HL-60 (cell line): Measurements from ENCODE around the gene KCNG4.

Source experiments
- DNase-seq, 2 experiments: peaks; one replicate each; pipeline ENCODE4 v3.0.0-alpha.2; 2010 to 2020; ENCODE audit warnings: low read depth in 1 of 2, low spot score in 1 of 2
- H3K27ac ChIP-seq: fragments of 250-450 bp; sonication (Bioruptor Pico); replicated peaks from 2 replicates; pipeline ENCODE4 v1.5.1; 2020; ENCODE audit warnings: mild to moderate bottlenecking, moderate library complexity
- H3K27me3 ChIP-seq: fragments of 250-450 bp; sonication (Bioruptor Pico); 2 replicates; pipeline ENCODE4 v1.5.1; 2021; ENCODE audit warnings: mild to moderate bottlenecking, moderate library complexity; ENCODE audit not compliant: insufficient read depth, poor library complexity, severe bottlenecking
- H3K4me3 ChIP-seq: replicated peaks from 2 replicates; pipeline ENCODE4 v1.5.1; 2011; ENCODE audit warnings: mild to moderate bottlenecking, control low read depth, low read length; ENCODE audit not compliant: insufficient read depth
- GABPA ChIP-seq: IDR thresholded peaks from 2 replicates; pipeline ENCODE4 v1.6.1; 2012; ENCODE audit warnings: low read depth
- POLR2AphosphoS5 ChIP-seq: IDR thresholded peaks from 2 replicates; pipeline ENCODE4 v1.6.1; 2012; ENCODE audit warnings: low read depth
- SPI1 ChIP-seq: IDR thresholded peaks from 2 replicates; pipeline ENCODE4 v1.6.1; 2012; ENCODE audit warnings: low read depth, mild to moderate bottlenecking, borderline replicate concordance
- TF ChIP-seq, protein P1 (sequence below): IDR thresholded peaks from 2 replicates; pipeline ENCODE4 v1.6.1; 2012; ENCODE audit warnings: low read depth; ENCODE audit not compliant: insufficient replicate concordance
- TF ChIP-seq, protein P2 (sequence below): IDR thresholded peaks from one replicate; pipeline ENCODE4 v1.5.1; 2011; ENCODE audit warnings: low read length, control low read depth, inconsistent platforms; ENCODE audit not compliant: insufficient read depth

The KCNG4 gene

DNA sequence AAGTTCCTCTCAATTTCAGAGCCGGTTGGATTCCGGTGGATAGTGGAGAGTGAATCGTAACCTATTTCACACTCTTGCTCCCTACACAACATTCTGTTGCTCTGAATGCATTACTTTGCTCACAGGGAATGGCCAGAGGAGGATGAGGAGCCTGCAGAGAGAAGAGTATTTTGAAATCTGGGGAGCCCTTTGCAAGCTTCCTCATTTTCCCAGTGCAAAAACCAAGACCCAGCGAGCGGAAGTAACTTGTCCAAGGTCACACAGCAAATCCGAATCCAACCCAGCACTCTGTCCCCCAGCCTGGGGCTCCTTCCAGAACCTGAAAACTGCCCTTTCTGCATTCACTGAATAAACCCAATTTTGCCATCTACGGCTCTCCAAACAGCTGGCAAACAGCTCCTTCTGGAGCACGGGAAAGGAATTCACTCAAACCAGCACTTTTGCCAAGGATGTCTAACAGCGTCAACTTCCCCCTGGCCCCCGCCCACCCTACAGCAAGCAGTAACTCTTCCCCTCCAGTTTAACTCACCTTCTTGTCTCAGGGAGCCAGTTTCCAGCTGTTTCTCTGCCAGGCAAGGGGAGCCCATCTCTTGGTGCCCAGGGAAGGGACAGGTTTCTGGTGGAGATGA, 557 bp downstream of the KCNG4 start:
- no peaks in the 10 kb centered on the region for H3K27me3 ChIP-seq
- H3K27ac ChIP-seq: no peak overlapping the region
- TF ChIP-seq SPI1: peak; percentile 26; the same call in 1 of the 2 replicates
- TF ChIP-seq, protein P1, sequence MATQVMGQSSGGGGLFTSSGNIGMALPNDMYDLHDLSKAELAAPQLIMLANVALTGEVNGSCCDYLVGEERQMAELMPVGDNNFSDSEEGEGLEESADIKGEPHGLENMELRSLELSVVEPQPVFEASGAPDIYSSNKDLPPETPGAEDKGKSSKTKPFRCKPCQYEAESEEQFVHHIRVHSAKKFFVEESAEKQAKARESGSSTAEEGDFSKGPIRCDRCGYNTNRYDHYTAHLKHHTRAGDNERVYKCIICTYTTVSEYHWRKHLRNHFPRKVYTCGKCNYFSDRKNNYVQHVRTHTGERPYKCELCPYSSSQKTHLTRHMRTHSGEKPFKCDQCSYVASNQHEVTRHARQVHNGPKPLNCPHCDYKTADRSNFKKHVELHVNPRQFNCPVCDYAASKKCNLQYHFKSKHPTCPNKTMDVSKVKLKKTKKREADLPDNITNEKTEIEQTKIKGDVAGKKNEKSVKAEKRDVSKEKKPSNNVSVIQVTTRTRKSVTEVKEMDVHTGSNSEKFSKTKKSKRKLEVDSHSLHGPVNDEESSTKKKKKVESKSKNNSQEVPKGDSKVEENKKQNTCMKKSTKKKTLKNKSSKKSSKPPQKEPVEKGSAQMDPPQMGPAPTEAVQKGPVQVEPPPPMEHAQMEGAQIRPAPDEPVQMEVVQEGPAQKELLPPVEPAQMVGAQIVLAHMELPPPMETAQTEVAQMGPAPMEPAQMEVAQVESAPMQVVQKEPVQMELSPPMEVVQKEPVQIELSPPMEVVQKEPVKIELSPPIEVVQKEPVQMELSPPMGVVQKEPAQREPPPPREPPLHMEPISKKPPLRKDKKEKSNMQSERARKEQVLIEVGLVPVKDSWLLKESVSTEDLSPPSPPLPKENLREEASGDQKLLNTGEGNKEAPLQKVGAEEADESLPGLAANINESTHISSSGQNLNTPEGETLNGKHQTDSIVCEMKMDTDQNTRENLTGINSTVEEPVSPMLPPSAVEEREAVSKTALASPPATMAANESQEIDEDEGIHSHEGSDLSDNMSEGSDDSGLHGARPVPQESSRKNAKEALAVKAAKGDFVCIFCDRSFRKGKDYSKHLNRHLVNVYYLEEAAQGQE: no peak
- no peak overlapping the region for H3K4me3 ChIP-seq
- DNase-seq: peak in 1 of 2 experiments; percentile 63

DNA sequence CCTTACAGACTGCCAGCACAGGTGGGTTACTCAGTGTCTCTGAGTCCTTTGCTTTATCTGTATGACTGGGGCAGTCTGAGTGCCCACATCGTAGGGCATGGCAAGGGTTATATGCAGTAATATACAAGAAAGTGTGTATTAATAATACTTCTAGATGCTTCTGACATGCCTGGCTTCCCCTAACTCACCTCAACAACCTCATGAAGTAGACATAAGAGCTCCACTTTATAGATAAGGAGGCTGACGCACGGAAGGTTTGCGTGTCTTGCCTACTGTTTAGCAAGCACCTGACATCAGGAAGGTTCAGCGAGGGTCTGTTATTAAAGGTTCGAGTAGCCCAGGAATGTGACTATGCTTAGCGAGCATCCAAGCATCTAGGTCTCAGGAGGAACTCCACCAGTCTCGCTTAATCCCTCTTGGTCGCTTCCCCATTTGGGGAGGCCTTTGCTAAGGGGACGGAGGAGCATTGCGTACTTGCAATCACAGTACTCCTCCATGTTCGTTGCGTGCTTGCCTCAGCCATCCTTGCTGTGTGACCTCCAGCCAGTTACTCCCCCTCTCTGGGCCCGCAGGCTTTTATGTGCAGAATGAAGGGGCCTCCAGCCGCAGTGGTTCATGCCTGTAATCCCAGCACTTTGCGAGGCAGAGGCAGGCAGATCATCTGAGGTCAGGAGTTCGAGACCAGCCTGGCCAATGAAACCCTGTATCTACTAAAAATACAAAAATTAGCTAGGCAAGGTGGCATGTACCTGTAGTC, 1.6 kb downstream of the KCNG4 start:
- no peak for DNase-seq
- H3K4me3 ChIP-seq: no peak overlapping the region
- H3K27ac ChIP-seq: no peak overlapping the region
- no peaks in the 10 kb centered on the region for H3K27me3 ChIP-seq
- TF ChIP-seq GABPA (no peak), POLR2AphosphoS5 (no peak), SPI1 (no peak)
- TF ChIP-seq, protein P1: no peak
- TF ChIP-seq, protein P2, sequence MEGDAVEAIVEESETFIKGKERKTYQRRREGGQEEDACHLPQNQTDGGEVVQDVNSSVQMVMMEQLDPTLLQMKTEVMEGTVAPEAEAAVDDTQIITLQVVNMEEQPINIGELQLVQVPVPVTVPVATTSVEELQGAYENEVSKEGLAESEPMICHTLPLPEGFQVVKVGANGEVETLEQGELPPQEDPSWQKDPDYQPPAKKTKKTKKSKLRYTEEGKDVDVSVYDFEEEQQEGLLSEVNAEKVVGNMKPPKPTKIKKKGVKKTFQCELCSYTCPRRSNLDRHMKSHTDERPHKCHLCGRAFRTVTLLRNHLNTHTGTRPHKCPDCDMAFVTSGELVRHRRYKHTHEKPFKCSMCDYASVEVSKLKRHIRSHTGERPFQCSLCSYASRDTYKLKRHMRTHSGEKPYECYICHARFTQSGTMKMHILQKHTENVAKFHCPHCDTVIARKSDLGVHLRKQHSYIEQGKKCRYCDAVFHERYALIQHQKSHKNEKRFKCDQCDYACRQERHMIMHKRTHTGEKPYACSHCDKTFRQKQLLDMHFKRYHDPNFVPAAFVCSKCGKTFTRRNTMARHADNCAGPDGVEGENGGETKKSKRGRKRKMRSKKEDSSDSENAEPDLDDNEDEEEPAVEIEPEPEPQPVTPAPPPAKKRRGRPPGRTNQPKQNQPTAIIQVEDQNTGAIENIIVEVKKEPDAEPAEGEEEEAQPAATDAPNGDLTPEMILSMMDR: no peak

DNA sequence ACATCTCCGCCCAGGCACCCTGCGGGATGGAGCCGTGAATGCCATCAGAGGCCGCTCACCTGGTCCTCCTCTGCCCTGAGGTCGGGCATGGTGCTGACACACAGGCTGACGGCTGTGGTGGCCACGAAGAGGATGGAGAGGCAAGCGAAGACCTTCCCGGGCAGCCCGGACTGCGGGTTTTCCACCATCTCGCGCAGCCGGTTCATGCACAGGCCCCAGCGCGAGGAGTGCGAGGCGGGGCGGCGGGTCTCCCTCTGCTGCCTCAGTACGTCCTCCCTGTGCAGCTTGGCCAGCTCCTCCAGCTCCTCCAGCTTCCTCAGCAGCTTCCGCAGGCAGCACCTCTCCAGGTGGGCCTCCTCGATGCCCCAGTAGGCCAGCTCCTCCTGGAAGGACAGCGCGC, 3.1 kb downstream of the KCNG4 start:
- Histone ChIP-seq H3K4me3 (no peak overlapping the region), H3K27ac (no peak overlapping the region), H3K27me3 (no peaks in the 10 kb centered on the region)
- TF ChIP-seq GABPA (no peak), POLR2AphosphoS5 (no peak), SPI1 (no peak)
- TF ChIP-seq, protein P2: no peak
- TF ChIP-seq, protein P1: no peak
- no peak for DNase-seq
